GM18511 (cell line): ENCODE measurements around the gene KCNMA1.

ENCODE experiments used
- ATAC-seq: cut with Tn5 transposase; IDR thresholded peaks from one replicate; pipeline ENCODE4 v1.9.1; 2021; ENCODE audit warnings: mild to moderate bottlenecking, moderate library complexity; ENCODE audit not compliant: unreplicated experiment

KCNMA1 gene

DNA sequence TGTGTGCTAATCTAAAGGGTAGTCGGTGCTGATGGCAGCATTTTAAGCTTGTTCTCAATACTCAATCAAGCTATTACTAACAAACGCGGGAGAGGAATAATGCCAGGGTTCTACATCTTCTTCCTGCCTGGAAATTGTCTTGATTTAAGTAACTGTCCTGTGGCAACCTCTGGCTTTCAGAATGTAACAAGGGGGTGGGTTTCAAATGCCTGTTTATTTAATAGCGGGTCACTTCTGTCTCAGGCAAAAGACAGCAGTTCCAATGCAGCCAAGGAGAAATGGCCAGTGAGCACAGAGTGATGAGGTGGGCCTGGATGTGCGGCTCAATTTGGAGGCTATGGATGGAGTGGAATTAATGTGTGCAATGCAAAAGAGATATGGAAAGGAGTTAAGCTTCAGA is 692.4 kb downstream of the KCNMA1 start:
- ATAC-seq, result no peak

DNA sequence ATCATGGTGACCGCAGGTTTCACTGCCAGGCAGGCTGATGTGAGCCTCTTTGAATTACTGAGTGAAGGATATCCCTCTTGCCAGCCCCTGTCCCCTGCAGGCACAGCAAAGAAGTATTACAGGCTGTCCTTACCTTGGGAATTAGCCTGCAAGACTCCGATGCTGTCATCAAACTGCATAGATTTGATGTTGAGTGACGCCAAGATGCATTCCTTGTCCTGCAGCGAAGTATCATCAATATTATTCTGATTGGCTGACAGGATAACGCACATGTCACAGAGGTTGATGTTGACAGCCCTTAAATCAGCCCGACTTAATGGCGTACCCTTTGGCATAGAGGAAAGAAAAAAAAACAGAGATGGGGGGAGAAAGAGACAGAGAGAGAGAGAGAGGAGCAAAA is 693.0 kb downstream of the KCNMA1 start:
- ATAC-seq, result no peak

DNA sequence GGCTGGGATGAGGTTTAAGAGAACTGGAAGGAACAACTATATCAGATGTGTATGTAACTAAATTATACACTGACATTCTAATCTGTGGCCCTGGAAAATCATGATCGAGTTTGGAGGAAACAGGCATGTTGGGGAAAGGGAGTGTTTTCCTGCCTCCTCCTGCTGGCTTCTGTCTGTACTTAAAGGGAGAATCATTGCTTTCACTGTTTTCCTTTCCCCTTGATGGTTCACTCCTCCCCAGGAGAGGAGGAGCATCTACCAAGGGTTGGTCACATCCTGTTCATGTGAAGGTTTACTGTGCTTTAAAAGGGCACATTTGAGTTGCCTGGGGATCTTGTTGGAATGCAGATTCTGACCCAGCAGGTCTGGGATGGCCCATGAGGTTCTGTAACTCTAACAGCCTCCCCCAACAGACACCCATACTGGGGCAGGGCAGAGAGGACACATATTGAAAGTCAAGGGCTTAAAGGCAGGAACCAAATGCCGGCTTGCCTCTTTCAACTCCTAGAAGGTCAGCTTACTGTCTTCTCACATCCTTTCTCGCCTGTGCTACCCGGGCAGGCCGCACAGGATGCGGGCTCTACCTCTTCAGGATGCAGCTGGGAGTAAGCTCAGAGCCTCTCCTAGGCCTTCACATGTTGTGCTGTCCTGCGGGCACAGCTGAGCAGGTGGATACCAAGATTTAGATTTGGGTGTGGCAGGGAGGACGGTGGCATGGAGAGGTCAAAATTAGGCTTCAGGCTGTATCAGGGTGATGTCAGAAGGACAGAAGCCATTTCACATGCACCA is 694.8 kb downstream of the KCNMA1 start:
- no peak for ATAC-seq

DNA sequence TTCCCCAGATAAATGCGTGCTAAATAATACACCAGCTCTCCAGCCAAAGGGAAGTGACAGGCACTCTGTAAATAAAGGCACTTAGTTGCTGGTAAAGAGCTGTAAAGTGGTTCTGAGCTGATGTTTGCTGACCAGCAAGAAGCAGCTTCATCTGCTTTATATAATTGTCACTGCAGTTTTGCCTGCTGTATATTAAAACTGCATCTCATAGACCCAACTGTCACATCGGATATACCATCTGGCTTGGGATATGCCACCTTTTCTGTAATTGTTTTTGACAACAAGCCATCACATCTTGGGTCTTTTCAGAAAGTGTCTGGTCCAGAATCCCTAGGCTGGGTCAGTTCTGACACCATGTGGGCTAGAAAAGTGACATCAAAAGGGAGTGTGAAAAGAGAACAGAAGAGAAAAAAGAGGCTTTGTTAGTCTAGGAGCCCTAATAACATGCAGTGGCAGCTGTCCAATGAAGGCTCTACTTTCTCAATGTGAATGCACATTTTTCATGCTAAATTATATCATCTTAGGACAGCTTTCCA is 697.6 kb downstream of the KCNMA1 start:
- no peak for ATAC-seq

DNA sequence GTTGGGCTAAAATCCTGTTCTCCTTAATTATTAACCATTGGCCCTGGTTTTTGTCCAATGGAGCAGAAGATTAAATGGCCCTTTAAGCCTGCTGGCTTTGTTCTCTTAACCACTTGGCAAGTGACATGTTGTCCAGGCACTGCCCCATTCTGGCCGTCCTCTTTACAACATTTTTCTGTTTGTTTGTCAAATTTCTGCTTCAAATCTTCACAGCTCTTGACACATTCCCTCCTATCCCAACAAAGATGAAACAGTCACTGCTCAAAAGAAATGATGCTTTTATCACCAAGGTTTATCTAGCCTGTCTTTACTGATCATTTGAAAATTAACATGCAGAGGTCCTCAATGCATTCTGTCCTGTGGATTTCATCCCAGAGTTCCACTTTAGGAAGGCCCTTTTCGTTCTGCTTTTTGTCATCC is 700.4 kb downstream of the KCNMA1 start:
- no peak for ATAC-seq

DNA sequence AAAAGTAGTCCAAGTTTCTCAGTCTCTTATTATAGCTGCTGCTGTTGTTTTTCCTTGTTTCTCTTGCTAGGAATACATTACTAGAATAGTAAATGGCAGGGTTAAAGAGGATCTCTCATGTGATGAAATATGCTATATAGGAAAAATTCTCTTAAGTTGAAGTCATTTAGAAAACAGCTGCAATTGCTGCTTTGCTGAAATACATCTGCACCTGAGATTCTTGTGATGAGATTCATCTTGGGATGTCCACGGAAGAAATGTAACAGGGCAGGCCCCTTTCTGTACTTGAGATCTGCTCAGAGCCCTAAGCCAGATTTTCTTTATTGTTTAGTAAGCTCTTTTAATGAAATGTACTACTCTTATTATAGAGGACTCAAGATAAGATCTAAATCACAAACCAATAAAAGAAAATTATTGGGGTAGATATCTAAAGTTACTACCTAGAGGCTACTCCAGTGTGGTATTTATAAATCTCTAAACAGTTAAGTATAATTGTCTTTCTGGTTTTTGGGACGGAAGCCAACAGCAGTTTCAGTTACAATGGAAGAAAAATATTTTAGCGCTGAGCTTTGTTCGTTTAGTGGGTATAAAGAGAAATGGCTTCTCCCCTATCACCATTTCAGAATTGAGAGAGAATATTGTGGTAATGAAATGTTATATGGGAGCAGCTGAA is 701.5 kb downstream of the KCNMA1 start:
- ATAC-seq, result no peak

DNA sequence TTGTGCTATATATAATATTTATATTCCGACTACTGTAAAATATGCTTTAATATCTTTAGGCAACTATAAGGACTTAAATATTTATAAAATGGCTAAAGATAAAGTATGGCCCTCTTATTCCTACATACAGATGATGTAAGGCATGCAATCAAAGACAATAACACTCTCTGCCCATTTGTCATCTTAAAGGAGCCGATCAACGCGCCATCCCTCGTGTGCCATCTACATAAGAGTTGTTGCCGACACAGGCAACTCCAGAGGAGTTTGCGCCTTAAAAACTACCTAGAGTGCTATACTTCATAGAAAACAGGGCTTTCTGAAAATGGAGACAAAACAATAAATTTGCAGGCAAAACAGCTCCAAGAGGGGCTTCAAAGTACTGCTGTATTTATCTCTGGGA is 709.0 kb downstream of the KCNMA1 start:
- ATAC-seq, result no peak

DNA sequence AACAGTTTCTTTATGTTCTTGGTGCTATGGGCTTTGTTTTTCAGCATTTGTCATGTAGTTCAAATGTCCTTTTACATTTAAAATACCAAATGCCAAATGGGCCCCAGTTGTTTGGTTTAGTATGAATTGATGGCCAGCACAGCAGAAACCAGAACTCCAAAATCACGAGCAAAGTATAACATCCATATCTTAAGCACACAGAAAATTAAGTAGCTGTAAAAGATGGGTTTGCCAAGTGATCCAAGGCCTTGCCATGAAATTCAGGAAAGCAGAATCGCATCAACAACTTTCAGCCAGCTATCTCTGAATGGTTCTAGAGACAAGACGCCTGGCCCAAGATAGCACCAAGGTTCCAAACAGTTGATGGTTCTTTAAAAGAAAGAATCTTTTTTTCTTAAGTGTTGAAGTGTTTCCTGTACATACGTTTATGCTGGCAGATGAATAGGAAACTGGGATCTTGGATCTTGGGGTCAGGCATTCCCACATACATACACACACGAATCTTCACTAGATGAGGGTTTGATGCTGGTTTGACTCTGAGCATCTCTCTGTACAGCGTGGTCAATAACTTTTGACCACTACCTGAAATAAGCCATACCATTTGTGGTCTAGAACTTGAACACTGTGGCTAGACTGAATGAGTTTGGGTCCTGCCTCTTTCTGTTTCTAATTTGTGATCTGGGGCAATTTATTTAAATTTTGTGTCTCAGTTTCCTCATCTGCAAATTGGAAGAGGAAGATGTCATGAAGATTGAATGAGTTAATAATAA is 711.8 kb downstream of the KCNMA1 start:
- ATAC-seq, result no peak

DNA sequence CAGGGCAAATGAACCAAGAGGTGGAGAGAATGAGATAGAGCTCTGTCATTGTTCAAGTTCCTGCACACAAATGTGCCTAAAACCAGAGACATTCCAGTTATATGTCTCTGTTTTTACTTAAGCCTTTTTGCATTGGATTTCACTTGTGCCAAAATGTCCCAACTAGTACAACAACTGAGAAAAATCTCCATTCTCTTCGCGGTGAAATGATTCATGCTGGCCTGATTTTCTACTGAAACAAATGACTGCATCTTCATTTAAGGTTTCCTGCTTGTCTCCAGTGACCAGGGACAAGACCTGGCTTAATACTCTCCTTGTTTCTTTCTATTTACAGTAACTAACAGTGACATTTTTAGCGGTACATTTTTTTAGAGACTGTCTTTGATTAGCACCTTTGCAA is 714.9 kb downstream of the KCNMA1 start:
- no peak for ATAC-seq

DNA sequence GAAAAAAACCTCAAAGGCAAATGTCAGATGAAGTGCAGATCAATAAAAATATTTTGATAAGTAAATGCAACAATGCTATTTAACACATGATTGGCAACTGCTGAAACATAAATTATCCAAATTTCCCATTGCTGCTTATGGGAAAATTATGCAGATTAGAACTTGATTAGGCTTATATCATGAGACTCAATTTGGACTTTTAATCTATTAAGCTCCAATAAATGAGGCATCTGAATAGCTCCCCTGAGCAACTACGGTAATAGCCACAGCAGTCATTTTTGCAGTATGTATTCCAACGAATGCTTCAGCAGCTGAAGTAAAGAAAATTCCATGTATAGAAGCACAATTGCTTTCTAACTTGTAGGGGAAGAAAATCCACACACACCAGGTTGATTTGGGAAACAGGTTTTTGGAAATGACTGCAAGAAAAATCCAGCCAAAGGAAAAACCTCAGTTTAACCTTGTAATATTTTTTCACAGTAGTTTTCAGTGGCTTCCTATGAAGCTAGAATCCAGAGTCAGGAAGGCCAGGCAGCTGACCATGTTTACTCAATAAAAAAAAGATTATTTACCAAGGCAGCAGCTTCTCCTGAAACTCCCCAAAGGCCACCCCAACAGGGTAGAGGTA is 716.1 kb downstream of the KCNMA1 start:
- ATAC-seq, result no peak

DNA sequence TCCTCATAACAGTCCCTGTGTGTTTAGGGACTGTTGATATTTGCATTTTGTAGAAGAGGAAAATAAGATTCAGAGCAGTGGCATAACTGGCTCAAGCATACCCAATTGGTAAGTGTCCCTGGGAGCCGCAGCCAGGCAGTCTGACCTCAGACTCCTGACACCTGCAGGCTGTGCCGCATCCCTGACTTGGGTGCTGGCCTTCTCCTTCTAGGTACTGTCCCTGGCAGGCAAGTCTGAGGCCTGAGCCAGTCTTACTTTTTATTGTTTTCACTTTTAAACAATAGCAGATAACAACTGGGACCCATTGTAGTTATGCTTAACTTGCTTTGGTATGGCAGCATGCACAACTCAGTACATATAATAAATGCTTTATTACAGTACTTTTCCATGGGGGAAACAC is 717.0 kb downstream of the KCNMA1 start:
- no peak for ATAC-seq

DNA sequence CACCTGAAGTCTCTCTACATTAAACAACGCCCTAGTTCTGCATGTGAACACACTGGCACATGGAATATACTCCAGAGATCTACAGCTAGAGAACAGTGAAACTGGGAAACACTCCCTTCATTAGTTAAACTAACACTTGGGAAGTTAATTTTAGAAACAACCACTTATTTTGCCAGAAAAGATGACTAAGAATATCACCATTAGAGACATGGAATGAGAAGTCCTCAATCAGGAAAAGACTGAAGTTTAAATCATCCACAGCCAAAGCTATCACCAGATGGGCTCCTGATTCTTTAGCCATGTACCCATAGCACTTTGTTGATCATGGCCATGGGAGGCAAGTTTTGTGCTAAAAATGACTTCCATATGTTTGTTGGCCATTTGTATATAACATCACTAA is 719.5 kb downstream of the KCNMA1 start:
- ATAC-seq, result no peak

DNA sequence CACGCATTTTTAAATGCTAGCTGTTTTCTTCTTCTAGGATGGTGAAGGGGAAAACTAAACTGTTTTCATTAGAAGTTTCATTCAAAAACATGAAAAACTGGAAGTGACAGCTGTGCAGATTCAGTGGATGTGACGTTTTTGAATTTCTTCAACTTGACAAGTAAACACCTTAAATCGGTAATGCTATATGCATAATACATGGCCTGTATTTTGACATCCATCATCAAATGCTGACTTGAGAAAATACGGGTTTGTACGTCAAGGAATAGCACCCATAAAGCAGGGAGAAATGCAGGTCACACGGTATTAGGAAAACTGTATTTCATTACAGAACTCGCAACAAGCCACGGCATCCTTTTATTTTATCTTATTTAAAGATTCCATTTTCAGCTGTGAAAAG is 720.5 kb downstream of the KCNMA1 start:
- no peak for ATAC-seq

DNA sequence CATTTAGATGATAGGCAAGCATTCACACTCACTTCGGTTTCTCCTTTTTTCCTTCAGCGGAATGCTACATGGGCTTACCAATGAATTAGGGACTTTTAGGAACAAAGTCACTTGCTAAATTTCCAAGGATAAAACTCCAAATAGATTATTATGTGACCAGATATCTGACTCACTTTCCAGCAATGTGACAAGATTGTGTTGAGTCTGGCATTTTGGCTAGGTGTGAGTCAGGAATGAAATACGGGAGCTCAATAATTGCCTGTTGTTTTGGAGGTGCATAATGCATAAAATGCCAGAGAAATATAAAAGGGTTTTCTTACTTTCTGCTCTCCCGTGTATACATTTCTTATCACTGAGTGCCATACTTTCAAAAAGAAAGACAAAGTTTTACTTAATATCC is 721.1 kb downstream of the KCNMA1 start:
- no peak for ATAC-seq

DNA sequence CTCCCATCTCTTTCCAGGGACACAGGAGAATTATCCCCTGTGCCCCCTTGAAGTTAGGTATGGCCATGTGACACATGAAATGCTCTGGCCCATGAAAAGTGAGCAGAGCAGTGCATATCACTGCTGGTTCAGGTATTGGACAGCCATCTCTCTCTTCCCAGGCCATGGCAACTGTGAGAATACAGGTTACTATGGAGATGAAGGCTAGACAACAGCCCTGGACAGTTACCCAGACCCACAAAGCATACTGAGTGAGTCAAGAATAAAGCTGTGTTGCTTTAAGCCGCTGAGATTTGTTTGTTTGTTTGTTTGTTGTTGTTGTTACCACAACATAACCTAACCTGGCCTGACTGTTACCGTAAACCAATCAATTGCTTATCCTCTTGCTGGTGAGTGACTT is 722.3 kb downstream of the KCNMA1 start:
- no peak for ATAC-seq

DNA sequence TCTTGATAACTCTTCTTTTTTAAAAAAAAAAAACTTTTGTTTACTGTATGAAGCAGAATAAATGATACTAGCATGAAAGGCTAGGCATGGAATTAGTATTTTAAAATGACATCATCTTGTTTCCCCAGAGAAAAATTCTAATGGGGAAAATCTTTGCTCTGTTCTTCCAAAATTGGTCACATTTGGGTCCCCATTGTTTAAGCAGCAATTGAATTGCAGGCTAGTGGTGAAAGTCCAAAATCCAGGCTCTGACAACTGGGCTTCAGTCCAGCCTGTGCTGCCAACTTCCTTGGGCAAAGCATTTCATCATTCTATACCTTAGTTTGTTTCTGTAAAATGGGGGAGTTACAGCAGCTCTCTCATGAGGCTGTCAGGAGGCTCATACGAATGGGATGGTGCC is 726.4 kb downstream of the KCNMA1 start:
- ATAC-seq, result no peak

DNA sequence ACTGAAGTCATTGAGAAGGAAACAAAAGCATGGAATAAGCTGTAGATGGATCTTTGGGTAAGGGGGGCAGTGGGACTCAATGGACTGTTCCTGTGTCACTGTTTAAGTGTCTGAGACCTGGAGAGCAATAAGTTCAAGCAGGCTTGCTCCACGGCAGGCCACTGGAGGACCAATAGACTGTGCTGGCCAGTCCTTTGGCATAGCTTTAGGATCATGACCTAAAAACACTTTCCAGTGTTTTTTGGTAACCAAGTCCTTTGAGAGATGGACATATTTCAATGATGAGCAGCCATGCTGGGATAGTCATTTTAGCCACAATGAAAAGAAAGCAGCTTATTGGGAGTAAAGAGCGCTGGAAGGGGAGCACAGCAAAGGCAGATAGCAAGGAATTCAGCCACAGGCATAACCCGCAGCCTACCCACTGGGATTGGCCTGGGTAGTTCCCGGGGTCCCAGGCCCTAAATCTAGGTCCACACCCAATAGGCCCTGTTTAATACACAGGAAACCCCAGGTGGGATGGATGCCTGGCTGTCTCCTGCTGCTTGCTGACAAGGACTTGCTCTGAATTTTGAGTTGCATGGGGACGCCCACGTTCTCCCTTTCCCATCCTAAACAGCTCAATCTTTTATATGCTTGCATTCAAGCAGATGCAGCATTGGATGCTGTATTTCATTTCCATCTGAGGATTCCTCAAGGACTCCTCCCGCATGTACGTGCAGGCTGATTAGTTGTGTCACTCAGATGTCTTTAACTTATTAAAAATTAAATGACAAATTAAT is 727.2 kb downstream of the KCNMA1 start:
- ATAC-seq, result no peak

DNA sequence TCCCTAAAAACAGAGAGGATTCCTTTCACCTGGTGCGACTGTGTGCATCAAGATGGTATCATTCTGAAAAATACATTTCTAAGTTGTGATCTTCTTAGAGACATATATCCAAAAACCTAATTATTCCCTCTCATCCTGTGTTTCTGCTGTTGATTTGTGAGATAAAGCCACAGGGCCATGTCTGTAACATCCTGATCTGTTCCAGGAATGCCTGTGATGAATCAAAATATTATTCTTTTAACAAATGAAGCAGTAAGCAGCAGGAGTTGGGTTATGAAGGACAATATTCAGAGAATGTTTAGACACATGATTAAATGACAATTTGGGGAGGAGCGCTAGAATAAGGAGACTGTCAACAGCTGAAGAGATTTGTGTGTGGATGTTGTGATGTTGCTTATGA is 731.4 kb downstream of the KCNMA1 start:
- ATAC-seq, result no peak

DNA sequence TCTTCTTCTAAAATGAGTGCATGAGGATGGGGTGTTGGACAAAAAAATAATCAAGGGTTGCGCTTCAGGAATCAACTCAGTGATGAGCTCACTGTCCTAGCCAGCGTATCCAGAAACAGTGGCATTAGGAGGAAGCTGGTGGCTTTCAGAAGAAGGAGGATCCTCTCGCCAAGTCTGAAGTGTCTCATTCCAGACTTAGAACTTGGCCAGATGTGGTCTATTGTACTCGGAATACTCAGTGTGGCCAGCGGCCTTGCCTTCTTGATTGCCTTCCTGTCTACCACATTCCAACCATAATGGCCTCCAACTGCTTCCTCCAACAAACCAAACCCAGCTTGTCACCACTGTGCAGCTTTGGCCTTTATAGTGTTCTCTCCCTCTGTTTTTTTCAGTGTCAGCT is 732.4 kb downstream of the KCNMA1 start:
- ATAC-seq, result no peak

DNA sequence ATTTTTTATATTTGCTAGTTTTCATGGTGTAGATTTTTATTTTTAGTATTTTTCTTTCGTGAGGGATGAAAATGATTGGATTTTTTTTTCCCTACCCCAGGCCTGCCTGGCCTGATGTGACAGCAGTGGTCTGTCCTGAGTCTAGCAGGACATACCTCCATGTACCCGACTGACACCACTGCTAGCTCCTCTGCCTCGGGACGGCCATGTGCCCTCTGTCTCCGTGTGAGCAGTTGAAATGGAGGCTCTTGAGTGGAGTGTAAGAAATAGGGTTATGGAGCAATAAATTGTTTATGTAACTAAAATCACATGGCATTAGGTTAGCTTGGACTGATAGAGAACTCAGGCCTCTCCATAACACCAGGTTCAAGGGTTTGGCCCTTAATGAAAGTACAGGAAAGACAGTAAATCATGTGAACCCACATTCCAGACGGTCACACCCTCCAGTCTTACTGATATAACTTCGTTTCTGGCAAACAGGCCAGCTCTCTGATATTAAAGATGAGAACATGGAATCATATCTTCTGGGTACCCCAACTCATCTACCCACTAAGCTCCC is 734.1 kb downstream of the KCNMA1 start:
- ATAC-seq, result no peak
